GM18505 (cell line): ENCODE results near the gene CPSF4.

Source experiments
- ATAC-seq: cut with Tn5 transposase; IDR thresholded peaks from one replicate; pipeline ENCODE4 v1.9.1; 2021; ENCODE audit not compliant: unreplicated experiment
- POLR2A ChIP-seq: IDR thresholded peaks from 4 replicates; pipeline ENCODE4 v1.6.1; 2011; ENCODE audit warnings: borderline replicate concordance; ENCODE audit not compliant: insufficient read depth, insufficient read length; ENCODE audit errors: extremely low read depth

CPSF4 gene

DNA sequence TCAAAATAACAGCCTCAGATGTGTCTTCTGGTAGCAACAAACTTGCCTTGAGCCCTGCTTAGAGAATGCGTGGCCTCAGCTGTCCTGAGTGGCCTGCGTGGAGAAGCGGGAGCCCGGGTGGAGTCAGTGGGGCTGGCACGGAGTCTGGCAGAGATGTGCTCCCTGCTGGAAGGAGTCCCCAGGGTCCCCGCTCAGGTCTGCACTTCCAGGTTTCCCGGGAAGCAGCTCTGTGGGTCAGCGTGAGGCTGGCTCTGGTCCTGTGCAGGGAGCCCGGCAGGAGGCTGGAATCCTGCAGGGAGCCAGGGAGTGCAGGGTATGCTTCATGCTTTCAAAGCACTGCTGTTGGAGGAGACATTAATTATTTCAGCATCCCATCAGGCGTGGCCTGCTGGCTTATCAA is 10.1 kb downstream of the CPSF4 start:
- no peak for TF ChIP-seq POLR2A
- no peak for ATAC-seq

DNA sequence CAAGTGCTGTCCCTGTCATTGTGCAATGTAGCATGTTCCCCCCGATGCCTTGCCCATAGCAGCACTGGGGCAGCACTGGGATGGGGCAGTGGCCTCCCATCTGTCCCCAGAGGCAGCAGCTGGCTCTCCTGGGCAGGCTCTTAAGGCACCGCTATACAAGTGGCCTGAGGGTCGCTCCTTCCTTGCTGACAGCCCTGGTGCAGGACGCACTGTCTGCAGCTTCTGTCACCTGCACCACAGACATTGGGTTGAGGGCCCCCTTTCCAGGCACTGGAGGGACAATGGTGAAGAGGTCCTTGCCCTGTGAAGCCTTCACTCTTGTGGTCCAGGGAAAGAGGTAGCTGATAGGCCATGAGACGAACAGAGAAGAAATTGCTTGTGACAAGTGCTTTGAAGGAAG is 10.6 kb downstream of the CPSF4 start:
- no peak for ATAC-seq
- TF ChIP-seq POLR2A: no peak

DNA sequence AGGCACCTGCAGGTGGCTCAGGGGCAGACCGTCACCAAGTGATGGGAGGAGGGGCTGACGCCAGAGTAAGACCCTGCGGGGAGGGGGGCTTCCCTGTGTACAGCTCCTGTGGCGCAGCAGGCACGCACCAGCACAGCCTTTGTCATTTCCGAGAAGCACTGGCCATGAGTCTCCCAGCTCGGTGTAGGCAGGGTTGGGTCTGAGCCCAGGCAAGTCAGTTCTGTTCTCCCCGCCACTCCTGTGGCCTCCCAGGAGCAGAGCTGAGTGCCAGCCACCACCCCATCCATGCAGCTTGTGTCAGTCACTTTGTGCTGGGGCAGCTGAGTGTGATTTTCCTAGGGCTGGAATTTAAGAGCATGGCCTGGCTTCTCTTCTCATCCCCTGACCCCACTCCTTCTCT is 13.2 kb downstream of the CPSF4 start:
- no peak for TF ChIP-seq POLR2A
- no peak for ATAC-seq

DNA sequence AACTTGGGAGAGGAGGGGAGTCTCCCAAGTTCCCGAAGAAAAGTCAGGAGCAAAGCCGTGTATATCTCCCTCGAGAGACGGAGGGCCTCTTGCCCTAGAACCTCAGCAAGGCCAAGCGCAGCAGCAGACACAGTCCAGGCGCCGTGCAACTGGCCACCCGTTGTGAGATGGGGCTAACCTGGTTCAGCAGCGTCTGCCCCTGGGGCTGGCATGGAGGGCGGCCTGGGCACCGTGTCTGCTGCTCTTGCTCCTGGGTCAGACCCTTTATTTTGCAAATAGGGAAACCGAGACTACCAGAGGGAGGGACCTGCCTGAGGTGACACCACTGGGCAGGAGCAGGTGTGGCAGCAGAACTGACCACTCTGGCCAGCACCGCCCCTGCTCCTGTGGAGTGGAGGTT is 13.8 kb downstream of the CPSF4 start:
- TF ChIP-seq POLR2A: no peak
- no peak for ATAC-seq

DNA sequence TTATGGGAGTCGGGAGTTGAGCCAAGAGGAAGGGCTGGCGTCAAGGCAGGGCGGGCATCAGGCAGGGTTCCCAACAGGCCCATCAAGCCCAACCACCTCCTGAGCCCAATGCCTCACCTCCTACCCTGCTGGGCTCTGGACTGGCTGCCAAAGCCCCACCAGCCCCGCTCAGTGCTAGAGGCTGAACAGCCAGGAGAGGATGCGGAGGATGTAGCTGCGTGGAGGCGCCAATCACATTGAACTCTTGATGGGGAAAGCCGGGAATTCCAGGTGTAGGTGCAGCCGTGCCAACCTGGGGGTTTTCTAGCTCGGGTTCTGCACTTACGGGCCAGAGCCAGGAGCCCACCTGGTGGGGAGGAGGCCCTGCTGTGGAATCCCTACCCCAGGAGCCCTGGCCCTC is 14.4 kb downstream of the CPSF4 start:
- no peak for TF ChIP-seq POLR2A
- ATAC-seq: no peak

DNA sequence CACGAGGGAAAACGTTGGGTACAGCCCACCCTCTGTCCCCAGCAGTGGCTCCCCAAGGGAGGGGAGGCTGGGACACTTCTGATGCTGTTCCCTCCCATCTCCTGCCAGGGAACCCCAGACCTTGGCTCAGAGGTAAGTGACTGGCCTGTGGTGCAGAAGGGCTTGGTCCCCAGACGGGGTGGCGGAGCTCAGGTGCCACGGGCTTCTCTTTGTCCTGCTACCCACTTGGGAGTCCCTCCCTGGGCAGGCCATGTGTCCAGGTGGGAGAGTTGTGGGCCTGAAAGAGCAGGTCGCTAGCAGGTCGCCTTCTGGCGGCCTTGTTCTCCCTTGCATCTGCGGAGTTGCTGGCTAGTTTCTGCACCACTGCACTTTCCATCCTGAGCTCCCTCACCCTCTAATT is 17.1 kb downstream of the CPSF4 start:
- ATAC-seq: no peak
- no peak for TF ChIP-seq POLR2A

DNA sequence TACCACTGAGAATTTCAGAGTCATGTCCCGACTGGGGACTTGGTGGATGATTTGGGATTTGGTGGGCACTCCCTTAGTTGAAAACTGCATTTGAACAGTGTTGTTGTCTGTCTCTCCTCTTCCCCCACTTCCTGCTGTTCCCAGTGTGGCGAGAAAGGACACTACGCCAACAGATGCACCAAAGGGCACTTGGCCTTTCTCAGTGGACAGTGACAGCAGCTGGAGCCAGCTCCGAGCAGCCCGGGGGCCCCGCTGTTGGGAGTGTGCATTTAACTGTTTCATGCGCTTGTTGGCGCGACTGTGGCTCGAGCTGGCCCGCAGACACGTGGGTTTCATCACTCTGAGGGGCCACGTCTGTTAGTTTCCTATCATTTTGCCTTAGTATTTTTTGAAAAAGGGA is 17.5 kb downstream of the CPSF4 start:
- ATAC-seq: no peak
- TF ChIP-seq POLR2A: peak; percentile 13

DNA sequence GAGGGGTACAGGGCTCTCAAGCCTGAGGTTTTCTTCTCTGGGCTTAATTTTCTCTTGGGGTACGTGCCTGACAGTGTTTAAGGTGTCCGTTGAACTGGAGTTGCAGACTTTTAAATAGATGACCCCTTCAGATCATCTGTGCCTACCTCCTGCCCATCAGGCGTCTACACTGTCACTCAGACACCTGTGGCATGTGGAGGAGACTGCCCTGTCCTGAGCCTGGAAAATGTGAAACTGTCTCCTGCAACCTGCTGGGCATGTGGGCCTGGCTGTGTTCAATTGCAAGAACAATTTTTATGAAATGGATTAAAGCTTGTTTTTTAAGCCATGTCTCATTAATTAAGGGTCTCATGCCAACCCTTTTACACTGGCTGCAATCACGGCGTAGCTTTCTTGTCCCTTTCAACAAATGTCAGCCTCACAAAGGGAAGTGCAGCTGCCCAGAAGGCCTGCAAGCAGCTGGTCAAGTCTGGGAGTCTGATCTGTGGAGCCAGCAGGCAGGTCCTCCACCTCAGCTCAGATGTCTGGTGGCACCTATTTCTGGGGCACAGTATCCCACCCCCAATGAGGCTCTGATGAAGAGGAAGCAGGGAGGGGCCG is 18.4 kb downstream of the CPSF4 start:
- ATAC-seq: no peak
- no peak for TF ChIP-seq POLR2A

DNA sequence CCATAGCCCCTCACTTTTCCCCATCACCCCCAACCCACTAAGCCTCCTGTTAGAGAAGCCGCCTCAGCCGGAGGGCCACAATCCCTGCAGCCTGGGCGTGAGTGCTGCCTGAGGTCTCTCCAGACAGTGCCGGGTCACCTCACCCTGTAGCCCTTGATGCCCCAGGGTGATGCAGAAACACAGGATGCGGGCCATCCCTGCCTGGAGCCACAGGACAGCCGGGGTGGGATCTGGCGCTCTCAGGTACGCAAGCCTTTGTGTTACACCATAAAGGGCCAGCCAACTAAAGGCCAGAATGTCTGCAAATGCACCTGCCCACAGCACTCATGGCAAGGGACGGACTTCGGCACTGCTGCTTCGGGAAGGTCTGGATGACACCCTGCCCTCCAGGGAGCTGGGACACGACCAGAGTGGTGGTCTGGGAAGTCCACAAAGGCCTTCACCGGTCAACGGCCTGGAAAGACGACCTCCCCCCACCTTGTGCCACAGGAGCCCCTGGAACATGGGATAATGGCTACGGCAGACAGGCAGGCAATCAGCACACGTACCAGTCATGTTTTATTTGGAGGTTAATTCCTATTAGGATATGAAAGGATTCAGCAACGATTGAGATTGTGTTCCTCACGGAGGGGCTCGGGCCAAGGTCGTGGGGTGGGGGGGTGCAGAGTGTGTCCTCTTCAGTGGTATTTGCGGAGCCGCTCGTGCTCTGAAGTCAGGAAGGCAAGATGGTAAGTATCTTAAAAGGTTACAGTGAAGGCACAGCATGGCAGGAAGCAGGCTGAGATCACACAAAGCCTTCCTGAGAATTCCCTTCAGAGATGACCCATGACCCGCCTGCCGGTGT is 19.1 kb downstream of the CPSF4 start:
- no peak for ATAC-seq
- no peak for TF ChIP-seq POLR2A

DNA sequence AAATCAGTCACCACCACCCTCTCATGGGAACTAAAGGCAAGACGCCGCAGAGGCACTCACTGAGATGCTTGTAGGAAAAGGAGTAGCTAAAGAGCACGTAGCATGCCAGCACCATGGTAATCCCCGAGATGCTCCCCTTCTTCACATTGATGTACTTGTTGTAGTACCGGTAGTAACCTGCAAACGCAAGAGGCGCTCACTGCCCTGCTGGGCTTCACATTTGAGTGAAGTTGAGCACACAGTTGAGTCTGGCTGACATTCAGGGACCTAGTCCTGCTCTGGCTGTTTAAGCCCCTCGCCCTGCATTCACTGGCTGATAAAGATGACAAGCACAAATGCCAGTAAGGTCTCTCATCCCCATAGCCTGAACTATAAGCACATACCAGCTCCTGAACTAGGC is 20.3 kb downstream of the CPSF4 start:
- TF ChIP-seq POLR2A: no peak
- no peak for ATAC-seq

DNA sequence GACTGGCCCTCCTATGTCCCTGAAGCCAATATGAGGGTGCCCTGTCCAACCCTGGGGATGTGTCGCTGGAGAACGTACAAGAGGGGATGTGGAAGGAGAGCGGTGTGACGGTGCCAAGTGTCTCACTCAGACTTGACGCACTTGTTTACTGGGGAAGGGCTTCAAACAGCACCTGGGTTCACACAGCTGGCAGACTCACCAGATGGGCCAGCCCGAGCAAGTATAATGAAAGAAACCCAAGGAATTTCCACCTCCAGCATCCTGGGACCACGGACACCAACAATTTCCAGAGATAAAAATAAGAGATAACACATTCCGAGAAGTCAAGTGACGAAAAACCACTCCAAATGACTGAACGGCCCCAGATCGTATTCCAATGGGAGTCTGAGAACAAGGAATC is 21.9 kb downstream of the CPSF4 start:
- no peak for ATAC-seq
- no peak for TF ChIP-seq POLR2A

DNA sequence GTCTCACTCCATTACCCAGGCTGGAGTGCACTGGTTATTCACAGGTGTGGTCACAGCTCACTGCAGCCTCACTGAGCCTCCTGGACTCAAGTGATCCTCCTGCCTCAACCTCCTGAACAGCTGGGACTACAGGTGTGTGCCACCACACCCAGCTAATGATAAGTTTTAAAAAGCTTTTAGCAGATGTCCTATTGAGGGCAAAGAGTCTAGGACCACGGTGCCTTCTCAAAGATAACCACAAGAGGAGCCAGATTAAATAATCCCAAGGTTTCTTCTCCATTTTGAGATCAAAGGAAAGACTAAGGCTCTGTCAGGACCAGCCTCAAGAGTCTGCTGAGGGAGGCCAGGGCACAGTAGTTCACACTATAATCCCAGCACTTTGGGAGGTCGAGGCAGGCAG is 22.5 kb downstream of the CPSF4 start:
- no peak for TF ChIP-seq POLR2A
- ATAC-seq: no peak

DNA sequence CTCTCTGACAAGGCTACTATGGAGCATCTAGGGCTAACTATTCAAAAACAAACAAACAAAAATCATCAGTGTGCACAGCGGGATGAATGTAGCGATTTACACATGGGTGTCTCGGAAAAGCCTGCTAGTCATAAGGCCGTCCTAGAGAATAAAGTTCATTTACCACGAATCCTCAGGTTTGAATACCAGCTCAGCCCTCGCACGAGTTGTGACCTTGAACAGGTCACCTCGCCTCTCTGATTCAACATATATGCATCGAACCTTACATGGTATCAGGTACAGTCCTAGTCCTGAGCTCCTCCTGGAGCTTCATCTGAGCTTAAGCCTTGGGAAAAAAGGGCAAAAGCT is 26.7 kb downstream of the CPSF4 start:
- ATAC-seq: peak; percentile 4

DNA sequence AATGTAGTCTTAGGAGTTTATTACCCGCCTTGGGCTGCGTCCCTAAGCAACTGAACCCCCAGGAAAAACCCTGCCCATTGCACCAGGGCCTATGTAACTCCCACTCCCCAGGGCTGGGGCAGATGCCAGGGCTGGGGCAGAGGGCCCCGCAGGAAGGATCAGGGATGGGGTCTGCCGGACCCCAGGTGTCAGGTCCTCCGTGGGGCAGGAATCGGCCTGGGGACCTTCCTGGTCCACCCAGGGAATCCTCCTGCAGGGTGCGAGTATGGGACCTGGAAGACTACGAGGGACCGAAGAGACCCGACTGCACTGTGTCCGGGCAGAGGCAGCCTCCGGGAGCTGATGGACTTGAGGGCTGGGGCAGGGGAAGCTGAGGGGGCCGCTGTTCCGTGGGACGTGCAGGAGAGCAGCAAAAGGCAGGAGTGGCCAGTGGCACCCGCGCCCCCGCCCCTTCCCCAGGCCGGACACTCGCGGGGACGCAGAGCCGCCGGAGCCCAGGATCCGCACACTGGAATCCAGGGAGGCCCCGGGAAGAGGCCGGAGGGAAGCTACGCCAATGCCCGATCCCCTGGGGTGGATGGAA is 29.7 kb downstream of the CPSF4 start:
- ATAC-seq: no peak
- TF ChIP-seq POLR2A: no peak

More for the DNA sequence above, 26.7 kb downstream of the CPSF4 start:
- no peak for TF ChIP-seq POLR2A

DNA sequence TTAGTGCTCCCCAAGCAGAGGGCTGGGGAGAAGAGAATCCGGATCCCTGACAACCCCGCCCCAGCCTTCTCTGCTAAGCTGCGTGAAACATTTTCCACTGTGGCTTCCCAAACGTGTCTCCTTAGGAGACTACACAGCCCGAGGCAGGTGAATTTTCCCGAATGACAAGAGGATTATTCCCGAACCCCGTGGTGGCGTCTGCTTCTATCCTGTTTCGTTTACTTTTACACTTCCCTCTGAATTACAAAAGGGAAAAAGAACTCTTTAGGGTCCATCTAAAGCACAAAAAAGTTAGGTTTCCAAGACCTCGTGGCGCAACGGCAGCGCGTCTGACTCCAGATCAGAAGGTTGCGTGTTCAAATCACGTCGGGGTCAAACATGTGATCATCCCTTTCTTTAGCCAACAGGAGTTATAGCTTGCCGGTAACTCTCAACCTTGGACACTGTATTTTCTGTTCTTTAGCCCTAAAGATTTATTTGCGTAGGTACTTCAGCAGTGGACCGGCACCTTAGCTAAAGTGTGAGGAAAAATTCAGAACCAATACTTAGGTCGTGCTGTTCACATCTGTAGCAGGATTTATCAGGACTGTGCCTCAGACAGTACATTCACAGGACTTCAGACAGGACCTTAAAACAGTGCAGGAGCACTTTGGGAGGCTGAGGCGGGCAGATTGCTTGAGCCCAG is 30.8 kb downstream of the CPSF4 start:
- ATAC-seq: no peak

More for the DNA sequence above, 30.8 kb downstream of the CPSF4 start:
- TF ChIP-seq POLR2A: no peak
